ENCODE measurements around the gene ELOVL3. TPM values are rescaled to one million over a fixed set of nuclear protein-coding genes. Genes with fewer than 3 reads are reported as not detected.

Gene ELOVL3
- total RNA-seq, 4 donors from 2014 or later = not detected

DNA sequence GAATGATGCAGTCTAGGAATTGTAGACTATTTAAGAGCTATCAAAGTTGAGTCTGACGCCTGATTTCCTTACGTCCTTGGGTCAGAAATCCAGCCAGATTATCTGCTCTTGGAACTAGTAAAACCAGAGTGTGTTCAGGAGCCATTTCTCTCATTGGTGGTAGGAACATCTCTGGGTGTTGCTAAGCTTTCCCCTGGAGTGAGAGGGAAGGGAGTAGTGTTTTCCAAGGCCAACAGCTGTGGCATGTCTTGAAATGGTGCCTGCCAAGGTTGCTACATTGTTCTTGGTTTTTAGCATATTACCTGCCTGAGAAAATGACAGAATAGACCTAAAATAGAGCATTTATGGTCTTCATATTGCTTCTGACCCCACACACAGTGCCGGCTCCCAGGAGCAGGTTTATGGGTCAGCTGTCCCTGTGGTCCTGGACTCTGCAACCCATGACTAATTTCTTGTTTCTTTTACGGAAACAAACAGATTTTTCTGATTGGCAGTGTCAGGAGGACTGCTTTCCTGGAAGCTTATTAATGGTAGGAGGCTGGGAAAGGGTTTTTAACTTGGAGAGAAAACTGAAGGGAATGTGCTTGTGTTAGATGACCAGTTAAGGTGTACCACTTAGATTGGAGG lies 36.8 kb downstream of the ELOVL3 start:
- peaks cover 0 to 30% (median 12%) of the 10 kb centered on the region in 4 donors for H3K4me1 ChIP-seq
- TF ChIP-seq, protein P1, sequence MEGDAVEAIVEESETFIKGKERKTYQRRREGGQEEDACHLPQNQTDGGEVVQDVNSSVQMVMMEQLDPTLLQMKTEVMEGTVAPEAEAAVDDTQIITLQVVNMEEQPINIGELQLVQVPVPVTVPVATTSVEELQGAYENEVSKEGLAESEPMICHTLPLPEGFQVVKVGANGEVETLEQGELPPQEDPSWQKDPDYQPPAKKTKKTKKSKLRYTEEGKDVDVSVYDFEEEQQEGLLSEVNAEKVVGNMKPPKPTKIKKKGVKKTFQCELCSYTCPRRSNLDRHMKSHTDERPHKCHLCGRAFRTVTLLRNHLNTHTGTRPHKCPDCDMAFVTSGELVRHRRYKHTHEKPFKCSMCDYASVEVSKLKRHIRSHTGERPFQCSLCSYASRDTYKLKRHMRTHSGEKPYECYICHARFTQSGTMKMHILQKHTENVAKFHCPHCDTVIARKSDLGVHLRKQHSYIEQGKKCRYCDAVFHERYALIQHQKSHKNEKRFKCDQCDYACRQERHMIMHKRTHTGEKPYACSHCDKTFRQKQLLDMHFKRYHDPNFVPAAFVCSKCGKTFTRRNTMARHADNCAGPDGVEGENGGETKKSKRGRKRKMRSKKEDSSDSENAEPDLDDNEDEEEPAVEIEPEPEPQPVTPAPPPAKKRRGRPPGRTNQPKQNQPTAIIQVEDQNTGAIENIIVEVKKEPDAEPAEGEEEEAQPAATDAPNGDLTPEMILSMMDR (IDR thresholded peaks at IDR 0.05) = no peak
- TF ChIP-seq EP300 (IDR thresholded peaks at IDR 0.05) = no peak
- TF ChIP-seq POLR2A (IDR thresholded peaks at IDR 0.05) = no peak
- H3K9me3 ChIP-seq = no peaks in the 10 kb centered on the region
- DNase-seq (ENCODE audit: low spot score in 2 of 2) = no peak
- no peaks in the 10 kb centered on the region for H3K27me3 ChIP-seq
- H3K4me3 ChIP-seq = no peak overlapping the region
- H3K36me3 ChIP-seq = peaks cover 0 to 30% (median 0%) of the 10 kb centered on the region in 3 donors
- WGBS, 2 donors = 75 to 82% methylated on average over 4 of the region's 4 CpGs
- no peak overlapping the region for H3K27ac ChIP-seq

- TF ChIP-seq EP300 (IDR thresholded peaks at IDR 0.05) (no peak), POLR2A (IDR thresholded peaks at IDR 0.05) (no peak)
- TF ChIP-seq, protein P1 (IDR thresholded peaks at IDR 0.05) = no peak
- DNase-seq (ENCODE audit: low spot score in 2 of 2) = no peak
- WGBS, 2 donors = 68 to 79% methylated on average over 4 of the region's 4 CpGs
Observed at GRCh38 chr10:102264371-102264770, 38.3 kb downstream of the ELOVL3 start.

GRCh38 chr10:102266670-102267069 lies 40.6 kb downstream of the ELOVL3 start:
- TF ChIP-seq EP300 (IDR thresholded peaks at IDR 0.05) = no peak
- TF ChIP-seq, protein P1 (IDR thresholded peaks at IDR 0.05) = no peak
- TF ChIP-seq POLR2A (IDR thresholded peaks at IDR 0.05) = no peak
- Histone ChIP-seq H3K9me3 (no peaks in the 10 kb centered on the region), H3K4me3 (no peak overlapping the region), H3K27me3 (no peaks in the 10 kb centered on the region), H3K4me1 (peaks cover 0 to 46% (median 17%) of the 10 kb centered on the region in 4 donors), H3K36me3 (peaks cover 0 to 7% (median 0%) of the 10 kb centered on the region in 3 donors), H3K27ac (no peak overlapping the region)
- 99% methylated on average over 3 of the region's 3 CpGs for WGBS, 2 donors
- no peak for DNase-seq (ENCODE audit: low spot score in 2 of 2)

More at GRCh38 chr10:102264371-102264770, 38.3 kb downstream of the ELOVL3 start:
- Histone ChIP-seq H3K27me3 (no peaks in the 10 kb centered on the region), H3K4me3 (no peak overlapping the region), H3K9me3 (no peaks in the 10 kb centered on the region), H3K36me3 (peaks cover 0 to 28% (median 0%) of the 10 kb centered on the region in 3 donors), H3K27ac (no peak overlapping the region), H3K4me1 (peaks cover 0 to 45% (median 17%) of the 10 kb centered on the region in 4 donors)

DNA sequence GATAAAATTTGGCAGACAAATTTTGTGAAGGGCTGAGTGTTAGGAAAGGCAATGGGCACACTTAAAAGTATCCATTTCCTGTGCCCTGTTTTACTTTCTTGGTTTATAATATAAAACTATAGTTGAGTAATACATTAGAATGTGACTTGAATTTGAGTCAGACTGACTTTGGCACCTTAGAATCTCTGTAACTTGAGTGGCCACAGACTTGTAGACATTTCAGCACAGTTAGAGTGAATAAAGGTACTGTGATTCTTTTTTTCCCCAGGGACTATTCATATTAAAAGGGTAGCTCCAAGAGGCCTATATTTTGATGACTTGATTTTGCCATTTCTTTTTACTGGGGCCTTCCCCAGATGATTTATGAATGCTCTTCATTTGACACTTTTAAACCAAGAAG lies 41.6 kb downstream of the ELOVL3 start:
- peaks cover 0 to 3% (median 0%) of the 10 kb centered on the region in 3 donors for H3K36me3 ChIP-seq
- no peak overlapping the region for H3K4me3 ChIP-seq
- no peaks in the 10 kb centered on the region for H3K27me3 ChIP-seq
- peaks cover 0 to 36% (median 17%) of the 10 kb centered on the region in 4 donors for H3K4me1 ChIP-seq
- H3K9me3 ChIP-seq = no peaks in the 10 kb centered on the region
- TF ChIP-seq EP300 (IDR thresholded peaks at IDR 0.05) (no peak), POLR2A (IDR thresholded peaks at IDR 0.05) (no peak)
- TF ChIP-seq, protein P1 (IDR thresholded peaks at IDR 0.05) = no peak
- peak overlapping the region in 1 of 4 donors; percentile 11 for H3K27ac ChIP-seq
- DNase-seq (ENCODE audit: low spot score in 2 of 2) = no peak

- TF ChIP-seq POLR2A (IDR thresholded peaks at IDR 0.05) = no peak
- TF ChIP-seq, protein P1 (IDR thresholded peaks at IDR 0.05) = no peak
- TF ChIP-seq EP300 (IDR thresholded peaks at IDR 0.05) = no peak
- DNase-seq (ENCODE audit: low spot score in 2 of 2) = no peak
- H3K9me3 ChIP-seq = no peaks in the 10 kb centered on the region
- no peaks in the 10 kb centered on the region for H3K36me3 ChIP-seq
- H3K27me3 ChIP-seq = no peaks in the 10 kb centered on the region
- peak overlapping the region in 1 of 4 donors; percentile 11 for H3K27ac ChIP-seq
- H3K4me1 ChIP-seq = peaks cover 0 to 36% (median 12%) of the 10 kb centered on the region in 4 donors
- no peak overlapping the region for H3K4me3 ChIP-seq
Observed at GRCh38 chr10:102268375-102268888, 42.3 kb downstream of the ELOVL3 start.
